Heart left ventricle (tissue), 16 donors: ENCODE results near the gene AKR7A2. TPM values are rescaled to one million over a fixed set of nuclear protein-coding genes. Genes with fewer than 3 reads are reported as not detected.
A peak's percentile ranks its signal among the peaks of the same experiment; 100 is the strongest.

Experiments used
- ATAC-seq, 4 donors: fragments of 200-7000 bp; cut with Tn5 transposase; one replicate each; pipeline ENCODE4 v1.9.1; 2020 to 2022; ENCODE audit warnings: moderate library complexity in 4 of 4, mild to moderate bottlenecking in 3 of 4, moderate number of reproducible peaks in 1 of 4
- DNase-seq, 5 donors: peaks; one replicate each; pipeline ENCODE4 v3.0.0-alpha.2; 2020
- H3K27ac ChIP-seq, 12 donors: fragments of 200-600 bp; sonication (generic) in 4 of 12; one replicate each; pipeline versions ENCODE4 v1.5.0 to v1.8.0; 2016 to 2022; ENCODE audit warnings: mild to moderate bottlenecking in 2 of 12
- H3K27me3 ChIP-seq, 9 donors: fragments of 200-600 bp; sonication (generic) in 2 of 9; one replicate each; pipeline versions ENCODE4 v1.5.1 to v1.8.0; 2016 to 2022; ENCODE audit warnings: mild to moderate bottlenecking in 3 of 9
- H3K36me3 ChIP-seq, 9 donors: fragments of 200-600 bp; sonication (generic) in 2 of 9; one replicate each; pipeline versions ENCODE4 v1.5.0 to v1.8.0; 2018 to 2022; ENCODE audit warnings: mild to moderate bottlenecking in 2 of 9
- H3K4me1 ChIP-seq, 12 donors: fragments of 200-600 bp; sonication (generic) in 4 of 12; one replicate each; pipeline versions ENCODE4 v1.5.0 to v1.8.0; 2016 to 2022; ENCODE audit warnings: mild to moderate bottlenecking in 3 of 12
- H3K4me3 ChIP-seq, 12 donors: fragments of 200-600 bp; sonication (generic) in 4 of 12; one replicate each; pipeline versions ENCODE4 v1.5.0 to v1.8.0; 2017 to 2022; ENCODE audit warnings: mild to moderate bottlenecking in 9 of 12, moderate library complexity in 4 of 12
- H3K9me3 ChIP-seq, 12 donors: fragments of 200-600 bp; sonication (generic) in 4 of 12; one replicate each; pipeline versions ENCODE4 v1.5.0 to v1.8.0; 2016 to 2022; ENCODE audit warnings: mild to moderate bottlenecking in 1 of 12
- POLR2A ChIP-seq, 2 donors: fragments of 450-650 bp; IDR thresholded peaks; one replicate each; pipeline ENCODE4 v1.6.1; 2017; ENCODE audit warnings: antibody characterized with exemption in 2 of 2, mild to moderate bottlenecking in 2 of 2, moderate library complexity in 2 of 2
- WGBS, 4 donors: extraction: QIAGEN DNeasy Blood & Tissue Kit in 2 of 4; methylation state at CpG; one replicate each; pipeline versions ENCODE4 v1.1.5 to v1.1.7; 2013 to 2018; 5-methylcytosine and 5-hydroxymethylcytosine counted together
- intact Hi-C, 10 donors: fragments of 100-400 bp; cut with DNase I; formaldehyde crosslinking; loops; one replicate each; pipeline versions ENCODE4 v1.11.1 to v1.14.2; 2022
- polyA plus RNA-seq, 2 donors: library from polyadenylated mRNA; stranded (reverse); fragments of 200-250 nt; gene quantifications; one replicate each; pipeline ENCODE4 v1.2.3, GENCODE V29; 2013
- total RNA-seq, 9 donors: library from RNA; depleted of rRNA in 2 of 9; stranded (reverse); fragments of >200 nt in 2 of 9; fragmentation: NEBNext Ultra II Directional in 3 of 9; extraction: Animal tissue kit (Norgen Biotek cat#: 25700) in 3 of 9; gene quantifications; one replicate each; pipeline versions ENCODE4 v1.1.0 to v1.2.4, GENCODE V29; 2016 to 2023
- TF ChIP-seq, protein P1 (sequence below), 12 donors: fragments of 200-600 bp; sonication (generic) in 4 of 12; IDR thresholded peaks; one replicate each; pipeline versions ENCODE4 v1.5.0 to v1.8.0; 2018 to 2022; ENCODE audit warnings: antibody characterized with exemption in 12 of 12, mild to moderate bottlenecking in 5 of 12
- donor health status: ischemic (EF 13 %, LVEDD 7.1; RV severe dilation, severe dysfunction).
- donor health status: healthy with polysubstance abuse.
- donor health status: DM: no; HTN: yes; CAD: no.
- donor health status: DM: no; HTN: no; CAD: no.
- donor health status: ischemic (EF 25% LVEDD 6.9; RV normal size, moderate dysfunction).
- donor health status: ischemic (EF 25% LVEDD 5.7; RV mildly dilated, moderate dysfunction).
- donor health status: healthy.
- donor health status: DM: yes; HTN: yes; CAD: no.
- donor health status: ischemic (EF 35%, LVEDD 5.7; RV mildly dilated, moderate dysfunction).
- donor health status: nonischemic (EF 11% LVEDD 7.7; RV severe dilation, severe dysfunction).
- donor health status: DM: yes; HTN: yes; CAD: no.
- donor health status: PGD.
- donor health status: ischemic (EF 29% LVEDD 5.4; RV normal size, mild dysfunction).
- donor health status: nonischemic (EF 23%, LVEDD 6.1; RV moderate dilation, normal function).

The AKR7A2 gene
- total and polyA plus RNA-seq, 11 donors: 13.8 to 97.5 (median 41.9) TPM

DNA sequence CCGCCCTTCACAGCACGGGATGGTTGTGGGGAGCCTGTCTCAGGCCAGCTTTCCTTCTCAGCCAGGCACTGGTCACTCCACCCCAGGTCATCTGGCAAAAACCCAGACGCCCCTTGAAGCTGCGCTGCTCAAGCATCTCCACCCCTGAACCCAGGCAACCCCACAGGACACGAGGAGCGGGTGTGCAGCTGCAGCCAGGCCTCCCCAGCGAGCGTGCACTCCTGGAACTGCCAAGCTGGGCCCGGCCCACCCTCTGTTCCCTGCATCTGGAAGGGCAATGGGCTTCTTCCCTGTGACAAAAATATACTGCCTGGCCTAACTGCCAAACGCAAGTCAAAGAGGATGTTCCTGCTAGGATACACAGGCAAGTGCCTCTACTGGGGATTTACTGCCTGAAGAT, 39.9 kb upstream of the AKR7A2 start:
- peaks cover 0 to 96% (median 77%) of the 10 kb centered on the region in 9 donors for H3K36me3 ChIP-seq
- H3K4me3 ChIP-seq: no peak overlapping the region
- intact Hi-C loops: no loop called here
- WGBS, 4 donors: 85 to 94% (median 87%) methylated on average over 7 to 10 of the region's 10 CpGs
- peak in 1 of 4 donors; percentile 12 for ATAC-seq
- peaks cover 0 to 7% (median 0%) of the 10 kb centered on the region in 12 donors for H3K4me1 ChIP-seq
- H3K9me3 ChIP-seq: no peaks in the 10 kb centered on the region
- peak overlapping the region in 1 of 12 donors; percentile 55 for H3K27ac ChIP-seq
- H3K27me3 ChIP-seq: no peaks in the 10 kb centered on the region
- DNase-seq: no peak
- TF ChIP-seq, protein P1, sequence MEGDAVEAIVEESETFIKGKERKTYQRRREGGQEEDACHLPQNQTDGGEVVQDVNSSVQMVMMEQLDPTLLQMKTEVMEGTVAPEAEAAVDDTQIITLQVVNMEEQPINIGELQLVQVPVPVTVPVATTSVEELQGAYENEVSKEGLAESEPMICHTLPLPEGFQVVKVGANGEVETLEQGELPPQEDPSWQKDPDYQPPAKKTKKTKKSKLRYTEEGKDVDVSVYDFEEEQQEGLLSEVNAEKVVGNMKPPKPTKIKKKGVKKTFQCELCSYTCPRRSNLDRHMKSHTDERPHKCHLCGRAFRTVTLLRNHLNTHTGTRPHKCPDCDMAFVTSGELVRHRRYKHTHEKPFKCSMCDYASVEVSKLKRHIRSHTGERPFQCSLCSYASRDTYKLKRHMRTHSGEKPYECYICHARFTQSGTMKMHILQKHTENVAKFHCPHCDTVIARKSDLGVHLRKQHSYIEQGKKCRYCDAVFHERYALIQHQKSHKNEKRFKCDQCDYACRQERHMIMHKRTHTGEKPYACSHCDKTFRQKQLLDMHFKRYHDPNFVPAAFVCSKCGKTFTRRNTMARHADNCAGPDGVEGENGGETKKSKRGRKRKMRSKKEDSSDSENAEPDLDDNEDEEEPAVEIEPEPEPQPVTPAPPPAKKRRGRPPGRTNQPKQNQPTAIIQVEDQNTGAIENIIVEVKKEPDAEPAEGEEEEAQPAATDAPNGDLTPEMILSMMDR (IDR thresholded peaks at IDR 0.05): no peak
- no peak for TF ChIP-seq POLR2A (IDR thresholded peaks at IDR 0.05)

- Histone ChIP-seq H3K27me3 (no peaks in the 10 kb centered on the region), H3K27ac (no peak overlapping the region), H3K36me3 (peaks cover 0 to 87% (median 66%) of the 10 kb centered on the region in 9 donors), H3K9me3 (no peaks in the 10 kb centered on the region), H3K4me3 (no peak overlapping the region), H3K4me1 (peaks cover 0 to 7% (median 0%) of the 10 kb centered on the region in 12 donors)
- ATAC-seq (no peak), DNase-seq (no peak)
- TF ChIP-seq POLR2A (IDR thresholded peaks at IDR 0.05): no peak
- intact Hi-C loops: no loop called here
- WGBS, 4 donors: 97 to 99% (median 99%) methylated on average over 5 of the region's 5 CpGs
These were observed 38.6 kb upstream of the AKR7A2 start for GRCh38 chr1:19350566-19350965.

GRCh38 chr1:19349999-19350398, 38.1 kb upstream of the AKR7A2 start:
- H3K4me3 ChIP-seq: no peak overlapping the region
- intact Hi-C loops: no loop called here
- ATAC-seq: no peak
- H3K36me3 ChIP-seq: peaks cover 0 to 87% (median 66%) of the 10 kb centered on the region in 9 donors
- 91 to 100% (median 95%) methylated on average over 8 to 17 of the region's 17 CpGs for WGBS, 4 donors
- no peak for TF ChIP-seq POLR2A (IDR thresholded peaks at IDR 0.05)
- TF ChIP-seq, protein P1 (IDR thresholded peaks at IDR 0.05): no peak
- H3K27me3 ChIP-seq: no peaks in the 10 kb centered on the region
- H3K9me3 ChIP-seq: no peaks in the 10 kb centered on the region
- no peak overlapping the region for H3K27ac ChIP-seq
- no peak for DNase-seq
- H3K4me1 ChIP-seq: peaks cover 0 to 7% (median 0%) of the 10 kb centered on the region in 12 donors

DNA sequence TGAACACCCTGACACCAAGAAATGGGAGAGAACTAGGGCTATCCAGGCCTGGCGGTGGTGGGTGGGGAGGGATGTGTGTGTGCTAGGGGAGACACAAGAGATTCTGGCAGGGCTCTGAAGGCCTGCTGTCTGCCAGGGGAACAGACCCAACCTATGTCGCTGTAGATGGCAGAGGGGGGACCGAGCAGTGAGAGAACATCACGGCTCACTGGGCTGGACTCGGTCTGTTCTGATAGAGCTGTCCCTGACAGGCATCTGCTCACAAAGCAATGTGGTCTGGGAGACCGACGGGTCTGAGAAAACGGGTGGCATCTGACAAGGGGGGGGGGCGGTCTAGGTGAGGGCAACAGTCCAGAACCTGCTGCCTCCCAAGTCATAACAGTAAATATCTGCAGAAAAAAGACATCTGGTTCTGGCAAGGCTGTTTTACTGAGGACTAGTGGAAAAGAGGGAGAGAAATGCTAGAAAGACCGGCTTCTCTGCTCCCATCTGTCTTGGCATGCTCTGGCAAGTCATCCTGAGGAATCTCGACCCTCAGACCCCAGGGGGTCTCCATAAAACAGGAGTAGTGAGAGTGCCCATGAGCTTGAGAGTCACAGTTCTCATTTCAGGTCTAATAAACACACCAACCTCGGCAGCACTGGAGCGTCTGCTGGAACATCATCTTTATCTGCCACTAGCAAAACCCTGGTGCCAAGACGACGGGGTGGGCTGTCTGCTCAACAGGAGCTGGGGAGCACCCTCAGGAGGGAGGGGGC, 36.7 kb upstream of the AKR7A2 start:
- DNase-seq: no peak
- Histone ChIP-seq H3K27ac (peak overlapping the region in 2 of 12 donors; percentile 46 to 60), H3K4me3 (no peak overlapping the region), H3K4me1 (peaks cover 0 to 10% (median 3%) of the 10 kb centered on the region in 12 donors), H3K36me3 (peaks cover 2 to 87% (median 67%) of the 10 kb centered on the region in 9 donors), H3K27me3 (no peaks in the 10 kb centered on the region), H3K9me3 (no peaks in the 10 kb centered on the region)
- ATAC-seq: no peak
- 80 to 90% (median 83%) methylated on average over 14 to 15 of the region's 15 CpGs for WGBS, 4 donors
- TF ChIP-seq, protein P1 (IDR thresholded peaks at IDR 0.05): no peak
- no peak for TF ChIP-seq POLR2A (IDR thresholded peaks at IDR 0.05)
- intact Hi-C loops: no loop called here
